ENCODE results near the gene PATJ. TPM values are rescaled to one million over a fixed set of nuclear protein-coding genes. Genes with fewer than 3 reads are reported as not detected.
A peak's percentile ranks its signal among the peaks of the same experiment; 100 is the strongest.
"Not testable (repeated sequence)": the region's sequence is repeated elsewhere in the genome, so short reads cannot be mapped to it uniquely, and the experiment has no call there.

Gene PATJ
- polyA plus RNA-seq, 3 donors, result 36.1 to 55.6 (median 36.4) TPM

DNA sequence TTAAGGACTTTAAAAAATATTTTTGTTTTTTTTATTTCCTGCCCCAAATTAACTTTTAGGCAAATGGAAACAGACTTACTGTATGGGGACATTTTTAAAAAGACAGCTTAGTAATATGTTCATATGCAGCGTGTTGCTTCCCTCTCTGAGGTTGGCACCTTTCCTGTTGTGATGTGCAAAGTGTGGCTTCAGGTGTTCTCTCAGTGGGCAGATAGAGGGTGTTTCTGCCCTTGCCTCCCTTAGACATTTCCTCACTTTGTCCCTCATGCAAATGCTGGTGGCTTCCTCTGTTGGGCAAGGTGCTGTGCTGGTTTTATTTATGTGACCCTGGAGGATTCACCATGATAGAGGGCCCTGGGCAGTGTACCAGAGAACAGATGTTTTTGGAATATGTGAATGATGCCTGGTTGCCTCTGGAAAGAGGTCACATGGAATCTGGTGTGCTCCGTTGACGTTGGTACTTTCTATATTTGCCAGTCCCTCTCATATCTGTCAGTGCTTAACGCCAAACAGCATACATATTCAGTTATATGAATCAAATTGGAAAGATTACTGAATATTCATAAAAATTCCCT is 123.5 kb downstream of the PATJ start:
- no peak for DNase-seq (ENCODE audit: extremely low read depth in 1 of 11, low read depth in 9 of 11, low spot score in 4 of 11)

DNA sequence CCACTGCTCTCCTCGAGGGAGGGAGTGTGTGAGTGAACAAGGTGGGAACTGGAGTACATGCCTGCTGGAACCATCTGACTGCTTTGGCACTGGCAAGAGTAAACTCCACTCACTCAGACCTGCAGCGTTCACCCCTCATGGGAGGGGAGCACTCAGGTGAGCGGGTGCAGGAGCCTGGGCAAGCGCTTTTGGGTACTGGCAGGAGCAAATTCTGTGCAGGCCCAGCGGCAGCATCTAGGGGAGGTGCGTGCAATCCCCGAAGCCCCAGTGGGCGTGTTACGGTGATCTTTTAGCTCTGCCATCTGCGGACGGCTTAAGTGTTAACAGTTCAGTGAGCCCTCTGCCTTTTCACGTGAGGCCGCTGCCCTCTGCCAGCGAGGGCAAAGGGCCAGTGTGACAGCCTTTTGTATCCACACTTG is 127.4 kb downstream of the PATJ start:
- DNase-seq (ENCODE audit: extremely low read depth in 1 of 11, low read depth in 9 of 11, low spot score in 4 of 11), result no peak

DNA sequence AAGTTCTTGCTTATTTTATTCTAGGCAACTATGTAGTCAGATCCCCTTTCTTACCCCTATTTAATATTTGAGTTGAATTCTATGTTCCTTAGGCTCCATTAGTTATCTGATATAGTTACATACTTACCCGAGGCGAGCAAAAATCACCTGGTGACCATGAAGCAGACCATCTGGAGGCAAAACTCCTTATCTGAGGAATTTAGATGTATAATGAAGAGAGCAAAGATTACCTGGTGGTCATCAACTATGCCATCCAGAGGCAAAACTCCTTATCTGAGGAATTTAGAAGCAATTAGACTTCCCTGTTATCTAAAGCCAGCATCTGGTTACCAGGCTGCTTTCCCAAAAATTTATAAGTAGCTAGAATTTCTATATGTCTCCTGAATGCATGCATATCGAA is 129.9 kb downstream of the PATJ start:
- no peak for DNase-seq (ENCODE audit: extremely low read depth in 1 of 11, low read depth in 9 of 11, low spot score in 4 of 11)

DNA sequence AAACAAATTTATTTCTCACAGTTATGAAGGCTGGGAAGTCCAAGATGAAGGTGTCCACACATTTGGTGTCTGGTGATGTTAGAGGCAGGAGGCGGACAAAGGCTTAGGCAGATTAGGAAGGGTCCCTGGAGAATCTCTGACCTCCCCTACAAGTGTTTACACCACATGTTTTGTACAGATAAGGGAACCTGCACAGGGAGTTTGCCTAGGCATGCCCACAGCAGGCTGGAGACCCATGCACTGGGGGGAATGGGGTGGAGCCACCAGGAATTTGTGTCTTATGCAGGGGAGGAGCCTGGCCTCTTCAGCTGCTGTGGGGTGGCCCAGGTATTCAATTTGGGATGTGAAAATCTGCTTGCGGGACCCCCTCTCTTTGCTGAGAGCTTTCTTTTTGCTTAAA is 131.3 kb downstream of the PATJ start:
- no peak for DNase-seq (ENCODE audit: extremely low read depth in 1 of 11, low read depth in 9 of 11, low spot score in 4 of 11)

DNA sequence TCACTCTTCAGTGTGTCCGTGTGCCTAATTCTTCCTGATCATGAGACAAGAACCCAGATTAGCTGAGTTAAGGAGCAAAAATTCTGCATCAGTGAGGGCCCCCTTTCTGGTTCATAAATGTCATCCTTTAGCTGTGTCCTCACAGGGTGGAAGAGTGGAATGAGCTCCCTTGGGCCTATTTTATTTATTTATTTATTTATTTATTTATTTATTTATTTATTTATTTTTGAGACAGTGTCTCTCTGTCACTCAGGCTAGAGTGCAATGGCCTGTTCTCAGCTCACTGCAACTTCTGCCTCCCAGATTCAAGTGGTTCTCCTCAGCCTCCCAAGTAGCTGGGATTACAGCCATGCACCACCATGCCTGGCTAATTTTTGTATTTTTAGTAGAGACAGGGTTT is 131.7 kb downstream of the PATJ start:
- no peak for DNase-seq (ENCODE audit: extremely low read depth in 1 of 11, low read depth in 9 of 11, low spot score in 4 of 11)

DNA sequence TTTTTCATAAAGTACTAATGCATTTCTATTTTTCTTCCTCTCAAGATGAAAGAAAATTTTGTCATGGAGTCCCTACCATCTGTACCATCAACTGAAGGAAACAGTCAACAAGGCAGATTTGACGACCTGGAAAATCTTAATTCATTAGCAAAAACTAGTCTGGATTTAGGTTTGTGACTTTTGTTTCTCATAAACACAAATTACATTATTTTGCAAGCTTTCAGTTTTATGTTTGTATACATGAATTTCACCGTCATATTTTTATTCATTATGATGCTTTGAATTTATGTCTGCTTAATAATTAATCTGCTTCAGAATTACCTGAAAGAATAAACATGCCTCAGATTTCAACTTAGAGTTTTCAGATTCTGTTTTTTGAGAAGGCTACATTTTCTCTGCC is 132.9 kb downstream of the PATJ start:
- no peak for DNase-seq (ENCODE audit: extremely low read depth in 1 of 11, low read depth in 9 of 11, low spot score in 4 of 11)

DNA sequence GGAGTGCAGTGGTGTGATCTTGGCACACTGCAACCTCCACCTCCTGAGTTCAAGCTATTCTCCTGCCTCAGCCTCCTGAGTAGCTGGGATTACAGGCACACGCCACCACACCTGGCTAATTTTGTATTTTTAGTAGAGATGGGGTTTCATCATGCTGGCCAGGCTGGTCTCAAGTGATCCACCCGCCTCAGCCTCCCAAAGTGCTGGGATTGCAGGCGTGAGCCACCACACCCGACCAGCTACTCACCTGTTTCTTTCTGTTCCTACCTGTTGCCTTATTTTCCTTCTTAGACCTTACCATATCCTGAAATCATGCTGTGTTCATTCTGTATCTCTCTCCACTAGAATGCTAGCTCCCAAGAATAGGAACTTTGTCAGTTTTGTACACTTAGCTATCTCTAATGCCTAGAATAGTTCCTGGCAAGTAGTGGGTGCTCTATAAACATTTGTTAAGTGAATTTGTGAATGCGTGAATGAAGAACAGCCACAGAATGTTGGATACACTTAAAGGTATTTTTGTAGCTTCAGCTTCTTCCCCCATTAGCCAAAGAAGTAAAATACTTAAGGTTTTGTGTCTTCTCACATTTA is 137.7 kb downstream of the PATJ start:
- DNase-seq (ENCODE audit: extremely low read depth in 1 of 11, low read depth in 9 of 11, low spot score in 4 of 11), result not testable (repeated sequence)

DNA sequence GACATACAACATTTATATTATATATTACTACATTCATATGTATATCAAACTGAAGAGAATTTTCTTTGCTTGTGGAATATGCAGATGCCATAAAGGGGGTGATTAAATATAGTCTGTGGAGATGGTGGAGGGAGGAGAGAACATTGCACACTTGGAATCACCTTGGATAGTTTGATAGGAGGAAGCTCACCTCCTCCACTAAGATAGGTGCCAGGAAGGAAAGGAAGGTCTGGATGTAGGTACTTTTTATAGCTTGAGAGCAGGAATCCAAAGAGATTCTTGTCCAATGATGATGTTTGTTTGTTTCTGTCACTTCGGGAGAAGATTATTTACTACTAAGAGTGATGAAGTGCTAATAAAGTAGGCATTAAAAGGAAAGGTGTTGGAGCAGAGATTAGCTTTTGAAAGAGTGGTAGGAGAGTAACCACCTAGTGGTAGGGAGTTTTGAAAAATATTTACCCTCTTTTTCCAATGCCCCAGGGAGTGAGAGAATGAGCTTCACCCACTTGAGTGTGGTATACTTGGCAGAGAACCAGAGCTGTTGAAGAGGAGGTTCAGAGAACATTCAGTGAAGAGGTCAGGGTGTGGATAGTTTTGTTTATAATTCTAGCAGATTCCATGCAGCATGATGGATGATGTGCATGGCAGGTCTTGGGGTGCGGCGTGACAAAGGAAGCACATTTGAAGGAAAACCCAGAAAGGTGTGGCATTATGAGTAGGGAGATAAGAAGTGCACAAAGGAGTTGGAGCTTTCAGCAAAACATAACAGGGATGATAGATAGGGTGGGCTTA is 145.0 kb downstream of the PATJ start:
- peak in 1 of 11 donors; percentile 15 for DNase-seq (ENCODE audit: extremely low read depth in 1 of 11, low read depth in 9 of 11, low spot score in 4 of 11)

DNA sequence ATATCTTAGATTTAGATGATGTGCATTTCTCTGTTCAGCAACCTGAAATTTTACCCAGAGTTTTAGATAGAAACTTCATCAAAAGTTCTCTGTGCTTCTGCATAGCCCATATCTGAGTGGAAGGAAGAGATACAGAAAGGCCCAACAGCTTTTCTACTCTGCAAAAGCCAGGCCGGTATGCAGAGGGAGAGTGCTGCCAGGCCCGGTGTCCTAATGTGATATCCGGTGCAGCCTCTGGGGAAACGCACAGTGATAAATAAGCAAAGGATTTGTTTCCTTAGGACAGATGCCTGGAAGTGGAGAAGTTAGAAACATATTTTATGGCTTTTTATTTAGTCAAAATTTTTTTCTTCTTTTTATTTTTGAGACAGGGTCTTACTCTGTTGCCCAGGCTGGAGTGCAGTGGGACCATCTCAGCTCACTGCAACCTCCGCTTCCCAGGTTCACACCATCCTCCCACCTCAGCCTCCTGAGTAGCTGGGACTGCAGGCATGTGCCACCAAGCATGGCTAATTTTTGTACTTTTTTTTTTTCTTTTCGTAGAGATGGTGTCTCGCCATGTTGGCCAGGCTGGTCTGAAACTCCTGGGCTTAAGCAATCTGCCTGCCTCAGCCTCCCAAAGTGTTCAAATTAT is 145.8 kb downstream of the PATJ start:
- DNase-seq (ENCODE audit: extremely low read depth in 1 of 11, low read depth in 9 of 11, low spot score in 4 of 11), result peak in 4 of 11 donors; percentile 12 to 28 (median 21)

DNA sequence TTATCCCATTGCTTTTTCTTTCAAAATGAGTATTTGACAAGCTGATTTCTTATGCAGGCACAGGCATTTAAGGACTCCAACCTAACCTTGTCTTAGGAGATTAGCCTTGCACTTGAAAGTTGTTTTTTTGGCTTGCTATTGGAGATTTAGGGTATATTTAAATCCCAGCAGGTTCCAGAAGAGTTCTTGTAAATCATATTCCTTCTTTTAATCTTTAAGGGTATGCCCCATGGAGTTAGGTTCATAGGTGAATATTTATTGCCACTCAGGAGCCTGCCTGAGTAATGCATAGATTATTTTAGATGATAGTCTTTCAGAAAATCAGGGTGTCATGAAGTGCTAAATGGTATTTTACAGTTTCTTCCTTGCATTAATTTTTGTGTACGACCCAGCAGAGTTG is 146.5 kb downstream of the PATJ start:
- no peak for DNase-seq (ENCODE audit: extremely low read depth in 1 of 11, low read depth in 9 of 11, low spot score in 4 of 11)

DNA sequence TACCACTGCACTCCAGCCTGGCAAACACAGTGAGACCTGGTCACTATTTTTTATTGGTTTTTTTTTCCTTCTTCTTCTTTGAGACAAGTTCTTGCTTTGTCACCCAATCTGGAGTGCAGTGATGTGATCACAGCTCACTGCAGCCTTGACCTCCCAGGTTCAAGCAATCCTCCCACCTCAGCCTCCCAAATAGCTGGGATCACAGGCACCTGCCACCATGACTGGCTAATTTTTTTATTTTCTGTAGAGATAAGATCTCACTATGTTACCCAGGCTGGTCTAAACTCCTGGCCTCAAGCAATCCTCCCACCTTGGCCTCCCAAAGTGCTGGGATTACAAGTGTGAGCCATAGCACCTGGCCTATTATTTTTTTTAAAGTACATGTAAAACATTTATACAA is 148.2 kb downstream of the PATJ start:
- not testable (repeated sequence) for DNase-seq (ENCODE audit: extremely low read depth in 1 of 11, low read depth in 9 of 11, low spot score in 4 of 11)

DNA sequence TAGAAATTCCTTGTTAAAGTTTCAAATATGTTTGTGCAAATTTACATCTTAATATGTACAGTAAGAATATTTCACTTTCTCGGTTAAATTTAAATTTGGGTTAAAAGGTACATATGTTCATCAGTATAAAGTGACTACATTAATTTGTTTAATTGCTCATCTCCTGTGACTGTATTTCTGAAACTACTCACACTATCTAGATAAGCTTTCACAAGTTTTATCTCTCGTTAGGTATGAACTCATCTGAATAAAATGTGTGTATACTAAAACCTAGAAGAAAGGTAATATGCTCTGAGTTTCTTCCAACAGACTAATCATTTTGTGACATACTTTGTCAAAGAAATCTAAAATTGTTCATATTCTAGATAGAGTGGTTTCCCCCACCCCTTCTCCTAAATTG is 150.7 kb downstream of the PATJ start:
- no peak for DNase-seq (ENCODE audit: extremely low read depth in 1 of 11, low read depth in 9 of 11, low spot score in 4 of 11)

DNA sequence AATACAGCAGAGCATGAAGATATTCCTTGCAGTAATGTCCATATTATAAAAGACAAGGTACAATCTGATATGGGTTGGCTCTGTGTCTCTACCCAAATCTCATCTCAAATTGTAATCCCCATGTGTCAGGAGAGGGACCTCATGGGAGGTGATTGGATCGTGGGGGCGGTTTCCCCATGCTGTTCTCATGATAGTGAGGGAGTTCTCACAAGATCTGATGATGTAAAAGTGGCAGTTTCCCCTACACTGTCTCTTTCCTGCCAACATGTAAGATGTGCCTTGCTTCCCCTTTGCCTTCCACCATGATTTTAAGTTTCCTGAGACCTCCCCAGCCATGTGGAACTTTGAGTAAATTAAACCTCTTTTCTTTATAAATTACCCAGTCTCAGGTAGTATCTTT is 152.0 kb downstream of the PATJ start:
- DNase-seq (ENCODE audit: extremely low read depth in 1 of 11, low read depth in 9 of 11, low spot score in 4 of 11), result not testable (repeated sequence)

DNA sequence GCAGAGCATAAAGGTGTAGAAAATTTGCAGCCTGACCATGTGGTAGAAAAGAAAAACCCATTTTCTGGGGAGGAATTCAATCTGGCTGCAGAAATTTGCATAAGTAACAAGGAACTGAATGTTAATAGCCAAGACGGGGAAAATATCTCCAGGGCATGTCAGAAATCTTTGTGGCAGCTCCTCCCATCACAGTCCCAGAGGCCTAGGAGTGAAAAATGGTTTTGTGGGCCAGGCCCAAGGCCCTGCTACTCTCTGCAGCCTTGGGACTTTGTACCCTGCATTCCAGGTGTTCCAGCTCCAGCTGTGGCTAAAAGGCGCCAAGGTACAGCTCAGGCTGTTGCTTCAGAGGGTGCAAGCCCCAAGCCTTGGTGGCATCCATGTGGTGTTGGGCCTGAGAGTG is 152.9 kb downstream of the PATJ start:
- no peak for DNase-seq (ENCODE audit: extremely low read depth in 1 of 11, low read depth in 9 of 11, low spot score in 4 of 11)

DNA sequence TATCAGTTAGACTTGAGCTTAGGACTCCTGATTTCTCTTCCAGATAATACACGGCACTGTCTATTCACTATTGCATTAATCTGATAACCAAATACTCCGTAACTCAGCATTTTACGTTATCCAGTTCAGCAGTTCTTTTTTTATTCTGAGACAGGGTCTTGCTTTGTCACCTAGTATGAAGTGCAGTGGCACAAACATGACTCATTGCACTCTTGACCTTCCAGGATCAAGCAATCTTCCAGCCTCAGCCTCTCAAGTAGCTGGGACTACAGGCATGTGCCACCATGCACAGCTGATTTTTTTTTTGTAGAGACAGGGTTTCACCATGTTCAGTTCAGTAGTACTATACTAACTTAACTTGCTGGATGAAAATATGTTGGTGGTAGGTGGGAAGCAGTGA is 156.4 kb downstream of the PATJ start:
- no peak for DNase-seq (ENCODE audit: extremely low read depth in 1 of 11, low read depth in 9 of 11, low spot score in 4 of 11)

DNA sequence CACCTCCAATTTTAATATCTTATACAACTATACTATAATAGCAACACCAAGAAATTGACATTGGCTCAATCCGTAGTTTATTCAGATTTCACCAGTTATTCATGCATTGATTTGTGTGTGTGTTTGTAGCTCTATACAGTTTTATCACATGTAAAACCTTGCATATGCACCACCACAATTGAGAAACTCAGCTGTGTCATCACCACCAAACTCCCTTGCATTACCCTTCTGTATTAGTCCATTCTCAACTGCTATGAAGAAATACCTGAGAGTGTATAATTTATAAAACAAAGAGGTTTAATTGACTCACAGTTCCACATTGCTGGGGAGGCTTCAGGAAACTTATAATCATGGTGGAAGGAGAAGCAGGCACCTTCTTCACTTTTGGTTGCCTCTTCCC is 162.1 kb downstream of the PATJ start:
- DNase-seq (ENCODE audit: extremely low read depth in 1 of 11, low read depth in 9 of 11, low spot score in 4 of 11), result no peak

DNA sequence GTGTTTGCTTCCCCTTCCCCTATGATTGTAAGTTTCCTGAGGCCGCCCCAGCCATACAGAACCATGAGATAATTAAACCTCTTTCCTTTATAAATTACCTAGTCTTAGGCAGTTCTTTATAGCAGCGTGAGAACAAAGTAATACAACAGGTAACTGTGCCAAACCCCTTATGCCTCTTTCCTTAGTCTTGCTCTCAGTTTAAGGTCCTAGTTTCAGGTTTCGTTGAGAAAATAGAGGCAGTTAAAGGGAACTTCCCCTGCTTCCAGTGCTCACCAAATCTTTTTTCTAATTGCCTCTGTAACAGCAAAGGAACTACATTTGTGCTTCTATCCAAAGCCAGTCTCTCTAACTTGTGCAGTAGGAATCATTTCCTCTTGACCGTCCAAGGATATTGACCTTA is 164.8 kb downstream of the PATJ start:
- DNase-seq (ENCODE audit: extremely low read depth in 1 of 11, low read depth in 9 of 11, low spot score in 4 of 11), result no peak

DNA sequence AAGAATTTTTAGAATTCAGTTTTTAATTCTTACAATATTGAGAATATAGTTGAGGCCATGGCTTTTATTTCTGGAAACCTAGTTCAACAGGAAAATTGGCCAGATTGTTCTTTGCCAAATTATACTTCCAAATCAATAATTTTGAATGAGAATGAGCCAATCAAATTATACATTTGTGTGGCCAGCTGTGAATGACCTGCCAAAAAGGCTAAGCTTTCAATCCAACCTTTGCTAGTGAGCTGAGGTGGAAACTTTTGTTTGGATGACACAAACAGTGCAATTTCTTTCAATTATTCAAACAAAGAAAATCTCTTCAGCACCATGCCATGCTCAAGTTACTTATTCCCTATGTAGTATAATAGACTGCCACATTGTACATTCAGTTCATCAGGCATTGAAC is 167.8 kb downstream of the PATJ start:
- no peak for DNase-seq (ENCODE audit: extremely low read depth in 1 of 11, low read depth in 9 of 11, low spot score in 4 of 11)

DNA sequence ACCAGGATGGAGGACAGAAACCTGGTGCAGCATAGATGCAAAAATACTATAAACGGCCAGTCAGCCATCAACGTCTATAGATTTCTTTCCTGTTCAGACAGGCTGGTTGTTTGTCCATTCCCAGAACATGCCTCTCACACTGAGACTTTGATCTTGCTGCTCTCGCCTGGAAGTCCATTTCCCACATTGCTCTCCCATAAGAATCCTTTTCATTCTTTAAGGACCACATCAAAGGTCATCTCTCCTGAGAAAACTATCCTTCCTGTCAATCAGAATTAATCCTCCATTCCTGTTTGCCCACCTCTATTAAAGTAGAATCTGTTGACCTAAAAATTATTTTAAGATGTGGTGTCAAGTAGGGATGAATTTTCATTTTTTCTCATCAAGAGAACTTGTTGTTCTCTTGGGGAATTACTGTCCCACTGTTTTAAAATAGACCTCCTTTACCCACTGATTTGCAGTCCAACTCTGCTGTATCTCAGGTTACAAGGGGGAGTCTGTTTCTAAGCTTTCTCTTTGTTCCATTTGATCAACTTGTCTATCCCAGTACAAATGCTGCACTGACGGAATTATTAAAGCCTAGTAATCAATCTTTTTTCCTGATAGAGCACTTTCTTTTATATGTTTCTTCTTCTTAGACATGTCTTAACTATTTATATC is 172.7 kb downstream of the PATJ start:
- DNase-seq (ENCODE audit: extremely low read depth in 1 of 11, low read depth in 9 of 11, low spot score in 4 of 11), result peak in 2 of 11 donors; percentile 15 to 19

DNA sequence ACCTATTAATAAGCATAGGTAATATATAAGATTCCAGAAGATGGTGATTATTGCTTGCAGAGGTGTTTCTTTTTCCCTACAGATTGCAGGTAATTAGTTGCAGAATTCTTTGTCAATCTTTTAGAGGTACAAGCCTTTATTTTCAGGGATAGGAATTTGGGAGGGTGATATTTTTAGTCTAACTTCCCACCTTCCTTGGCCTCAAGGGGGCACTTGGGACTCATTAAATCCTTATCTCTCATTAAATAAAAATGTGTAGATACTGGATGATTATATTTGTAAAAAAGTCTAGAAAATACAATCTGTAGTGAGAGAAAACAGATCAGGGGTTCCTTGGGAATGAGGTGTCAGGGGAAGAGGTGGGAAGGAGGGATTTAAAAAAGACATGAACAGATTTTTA is 179.2 kb downstream of the PATJ start:
- DNase-seq (ENCODE audit: extremely low read depth in 1 of 11, low read depth in 9 of 11, low spot score in 4 of 11), result no peak
